Peyer's patch (tissue), 4 donors: Measurements from ENCODE around the gene INTS7.

ENCODE experiments used
- POLR2A ChIP-seq, 2 donors: fragments of 450-650 bp; IDR thresholded peaks; one replicate each; pipeline ENCODE4 v1.5.1; 2017; ENCODE audit warnings: antibody characterized with exemption in 2 of 2, mild to moderate bottlenecking in 2 of 2, moderate library complexity in 2 of 2
- TF ChIP-seq, protein P1 (sequence below), 6 experiments: fragments of 450-650 bp in 4 of 6; fragments of 200-600 bp in 2 of 6; sonication (generic) in 1 of 6; IDR thresholded peaks; one replicate each; pipeline ENCODE4 v1.5.1; 2017 to 2019; ENCODE audit warnings: antibody characterized with exemption in 6 of 6, mild to moderate bottlenecking in 3 of 6, moderate library complexity in 1 of 6

- TF ChIP-seq POLR2A (IDR thresholded peaks at IDR 0.05): no peak
- TF ChIP-seq, protein P1, sequence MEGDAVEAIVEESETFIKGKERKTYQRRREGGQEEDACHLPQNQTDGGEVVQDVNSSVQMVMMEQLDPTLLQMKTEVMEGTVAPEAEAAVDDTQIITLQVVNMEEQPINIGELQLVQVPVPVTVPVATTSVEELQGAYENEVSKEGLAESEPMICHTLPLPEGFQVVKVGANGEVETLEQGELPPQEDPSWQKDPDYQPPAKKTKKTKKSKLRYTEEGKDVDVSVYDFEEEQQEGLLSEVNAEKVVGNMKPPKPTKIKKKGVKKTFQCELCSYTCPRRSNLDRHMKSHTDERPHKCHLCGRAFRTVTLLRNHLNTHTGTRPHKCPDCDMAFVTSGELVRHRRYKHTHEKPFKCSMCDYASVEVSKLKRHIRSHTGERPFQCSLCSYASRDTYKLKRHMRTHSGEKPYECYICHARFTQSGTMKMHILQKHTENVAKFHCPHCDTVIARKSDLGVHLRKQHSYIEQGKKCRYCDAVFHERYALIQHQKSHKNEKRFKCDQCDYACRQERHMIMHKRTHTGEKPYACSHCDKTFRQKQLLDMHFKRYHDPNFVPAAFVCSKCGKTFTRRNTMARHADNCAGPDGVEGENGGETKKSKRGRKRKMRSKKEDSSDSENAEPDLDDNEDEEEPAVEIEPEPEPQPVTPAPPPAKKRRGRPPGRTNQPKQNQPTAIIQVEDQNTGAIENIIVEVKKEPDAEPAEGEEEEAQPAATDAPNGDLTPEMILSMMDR (IDR thresholded peaks at IDR 0.05): no peak
Observed at GRCh38 chr1:212037900-212038299, 2.5 kb upstream of the INTS7 start.
